WI38 (cell line): ENCODE measurements around the gene GPR65.
"Not testable (repeated sequence)": the region's sequence is repeated elsewhere in the genome, so short reads cannot be mapped to it uniquely, and the experiment has no call there.

Source experiments
- H3K4me3 ChIP-seq: 2 replicates; pipeline ENCODE4 v1.5.1; 2011; ENCODE audit warnings: low read depth, mild to moderate bottlenecking, control low read depth, low read length
- CTCF ChIP-seq: IDR thresholded peaks from 2 replicates; pipeline ENCODE4 v1.5.1; 2012; ENCODE audit warnings: low read depth, mild to moderate bottlenecking, control low read depth, low read length

The GPR65 gene

GRCh38 chr14:88013750-88014349 lies 8.9 kb downstream of the GPR65 start:
- TF ChIP-seq CTCF: peak; percentile 95
- no peak overlapping the region for H3K4me3 ChIP-seq

- no peak overlapping the region for H3K4me3 ChIP-seq
- no peak for TF ChIP-seq CTCF
These were observed 11.8 kb downstream of the GPR65 start for GRCh38 chr14:88016768-88017167.

DNA sequence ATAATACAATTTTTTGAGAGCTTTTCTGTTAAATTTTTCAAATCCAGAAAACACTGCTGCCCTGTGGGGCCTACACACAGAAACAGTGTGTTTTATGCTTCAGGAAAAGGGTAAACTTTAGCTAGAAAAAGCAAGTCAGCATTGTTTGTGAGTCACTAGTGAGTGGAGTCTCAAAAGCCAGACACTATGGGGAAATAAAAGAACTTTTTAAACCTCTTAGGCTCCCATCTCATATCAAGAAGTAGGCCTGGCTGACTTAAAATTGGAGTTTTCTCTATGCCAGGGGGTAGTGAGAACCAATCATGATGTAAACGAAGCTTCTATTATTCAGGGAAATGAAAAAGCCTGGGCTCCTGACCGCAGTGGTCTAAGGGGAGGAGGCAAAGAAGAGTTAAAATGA lies 12.6 kb downstream of the GPR65 start:
- TF ChIP-seq CTCF: no peak
- no peak overlapping the region for H3K4me3 ChIP-seq

GRCh38 chr14:88023658-88024187 lies 18.8 kb downstream of the GPR65 start:
- no peak overlapping the region for H3K4me3 ChIP-seq
- no peak for TF ChIP-seq CTCF

GRCh38 chr14:88024252-88025086 lies 19.5 kb downstream of the GPR65 start:
- not testable (repeated sequence) for H3K4me3 ChIP-seq

- no peak overlapping the region for H3K4me3 ChIP-seq
- TF ChIP-seq CTCF: no peak
These were observed 20.4 kb downstream of the GPR65 start for GRCh38 chr14:88025313-88025712.

DNA sequence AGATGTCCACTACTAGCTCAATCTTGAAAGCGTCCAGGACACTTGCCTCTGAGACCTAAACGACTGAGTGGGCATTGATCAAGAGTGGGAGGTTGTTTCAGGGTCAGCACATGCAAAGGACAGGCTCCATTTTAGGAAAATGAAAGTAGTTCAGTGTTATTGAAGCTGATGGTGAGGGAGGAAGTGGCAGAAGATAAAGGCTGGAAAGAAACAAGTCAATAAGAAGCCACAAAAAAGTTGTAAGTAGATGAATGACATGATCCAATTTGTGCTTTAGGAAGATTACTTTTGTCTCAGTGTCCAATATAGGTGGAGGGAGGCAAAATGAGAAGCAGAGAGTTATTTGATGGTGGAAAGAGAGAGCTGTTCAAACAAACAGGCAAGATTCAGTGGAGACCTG lies 22.0 kb downstream of the GPR65 start:
- TF ChIP-seq CTCF: no peak

More for the DNA sequence above, 22.0 kb downstream of the GPR65 start:
- no peak overlapping the region for H3K4me3 ChIP-seq
